Measurements from ENCODE around the gene MRPL11. TPM values are rescaled to one million over a fixed set of nuclear protein-coding genes. Genes with fewer than 3 reads are reported as not detected.
A peak's percentile ranks its signal among the peaks of the same experiment; 100 is the strongest.

The MRPL11 gene
- 10 to 100 TPM; 35.5 to 58.3 (median 39.7) TPM for total RNA-seq

DNA sequence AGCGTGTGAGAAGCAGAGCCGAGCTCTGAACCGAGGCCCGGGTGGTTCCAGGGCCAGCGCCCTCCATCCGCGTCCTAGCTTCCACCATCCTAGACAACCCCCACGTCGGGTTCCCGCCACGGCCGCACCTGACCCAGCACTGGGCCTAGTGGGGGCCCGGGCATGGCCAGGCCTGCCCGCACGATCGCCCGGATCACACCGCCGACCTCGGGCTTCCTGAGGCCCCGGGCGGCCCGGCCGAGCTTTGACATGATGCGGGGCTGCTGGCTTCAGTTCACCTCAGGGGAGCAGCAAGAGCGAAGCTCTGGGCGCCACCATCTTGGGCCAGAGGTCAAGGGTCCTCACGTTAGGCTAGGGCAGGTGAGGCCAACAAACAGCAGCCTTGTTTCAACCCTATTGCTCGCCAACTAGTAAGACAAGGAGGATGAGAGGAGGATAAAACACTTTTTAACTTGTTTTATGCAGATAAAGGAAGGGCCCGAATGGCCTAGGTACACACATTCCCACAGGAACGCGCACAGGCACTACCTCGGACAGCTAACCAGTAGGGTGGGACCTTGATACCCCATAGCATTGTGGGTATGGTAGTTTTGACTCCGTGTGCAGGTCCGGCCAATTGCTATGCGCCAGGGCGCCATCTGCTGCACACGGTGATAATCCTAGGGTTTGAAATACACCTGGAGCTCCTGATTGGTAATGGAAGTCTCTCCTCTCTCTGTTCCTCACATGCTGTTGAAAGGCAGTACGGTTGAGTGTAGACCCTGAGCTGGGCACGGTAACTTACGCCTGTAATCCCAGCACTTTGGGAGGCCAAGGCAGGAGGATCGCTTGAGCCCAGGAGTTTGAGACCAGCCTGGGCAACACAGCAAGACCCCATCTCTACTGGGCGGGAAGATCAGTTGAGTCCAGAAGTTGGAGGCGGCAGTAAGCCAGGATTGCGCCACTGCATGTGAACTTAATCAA is at the start of gene MRPL11:
TSS of gene MRPL11 (minus strand) at position 345 of the 963 bp plus-strand sequence. CDS start at position 251, 94 bp downstream.
- Histone ChIP-seq H3K4me3 (replicated peaks in 1 of 3) (peak within 1 kb of the TSS; percentile 41 to 86 (median 86)), H3K4me1 (peaks cover 4 to 7% of the 10 kb centered on the region in 2 donors), H3K36me3 (peaks cover 6 to 13% of the 10 kb centered on the region in 2 donors), H3K27me3 (no peaks in the 10 kb centered on the region), H3K27ac (peak within 1 kb of the TSS; percentile 56 to 87 (median 83)), H3K9me3 (no peaks in the 10 kb centered on the region)
- 12 to 13% methylated on average over 25 to 27 of the region's 45 CpGs for WGBS, 2 donors
- DNase-seq = peak; percentile 87 to 91
- TF ChIP-seq, protein P1, sequence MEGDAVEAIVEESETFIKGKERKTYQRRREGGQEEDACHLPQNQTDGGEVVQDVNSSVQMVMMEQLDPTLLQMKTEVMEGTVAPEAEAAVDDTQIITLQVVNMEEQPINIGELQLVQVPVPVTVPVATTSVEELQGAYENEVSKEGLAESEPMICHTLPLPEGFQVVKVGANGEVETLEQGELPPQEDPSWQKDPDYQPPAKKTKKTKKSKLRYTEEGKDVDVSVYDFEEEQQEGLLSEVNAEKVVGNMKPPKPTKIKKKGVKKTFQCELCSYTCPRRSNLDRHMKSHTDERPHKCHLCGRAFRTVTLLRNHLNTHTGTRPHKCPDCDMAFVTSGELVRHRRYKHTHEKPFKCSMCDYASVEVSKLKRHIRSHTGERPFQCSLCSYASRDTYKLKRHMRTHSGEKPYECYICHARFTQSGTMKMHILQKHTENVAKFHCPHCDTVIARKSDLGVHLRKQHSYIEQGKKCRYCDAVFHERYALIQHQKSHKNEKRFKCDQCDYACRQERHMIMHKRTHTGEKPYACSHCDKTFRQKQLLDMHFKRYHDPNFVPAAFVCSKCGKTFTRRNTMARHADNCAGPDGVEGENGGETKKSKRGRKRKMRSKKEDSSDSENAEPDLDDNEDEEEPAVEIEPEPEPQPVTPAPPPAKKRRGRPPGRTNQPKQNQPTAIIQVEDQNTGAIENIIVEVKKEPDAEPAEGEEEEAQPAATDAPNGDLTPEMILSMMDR (IDR thresholded peaks at IDR 0.05) = peak in 5 of 6 experiments; percentile 34 to 70 (median 57)
- TF ChIP-seq POLR2A (IDR thresholded peaks at IDR 0.05) = no peak
- intact Hi-C loops (cut with DNase I) = no loop called here

DNA sequence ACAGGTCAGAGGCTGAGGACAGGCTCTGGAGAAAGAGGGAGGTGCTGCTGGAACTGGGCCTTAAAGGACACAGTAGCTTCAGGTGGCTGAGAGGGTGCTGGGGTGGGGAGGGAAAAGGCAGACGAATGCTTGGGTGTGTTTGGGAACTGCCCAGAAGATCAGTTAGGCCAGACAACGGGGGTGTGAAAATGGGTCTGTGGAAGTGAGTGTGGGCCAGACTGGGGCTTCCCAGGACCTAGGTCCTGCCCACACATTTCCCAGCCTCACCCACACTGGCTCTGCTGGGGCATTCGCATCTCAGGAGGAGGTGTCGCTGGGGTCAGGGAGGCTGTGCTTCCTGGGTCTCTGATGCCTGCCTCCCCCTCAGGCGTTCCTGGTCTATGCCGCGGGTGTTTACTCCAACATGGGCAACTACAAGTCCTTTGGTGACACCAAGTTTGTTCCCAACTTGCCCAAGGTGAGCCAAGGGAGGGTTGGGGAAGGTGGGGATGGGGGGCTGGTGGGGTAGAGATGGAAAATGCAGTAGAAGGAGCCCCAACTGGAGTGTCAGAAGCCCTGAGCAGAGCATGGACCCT is 46.2 kb upstream of the MRPL11 start:
- TF ChIP-seq, protein P1 (IDR thresholded peaks at IDR 0.05) = no peak
- no peak for TF ChIP-seq POLR2A (IDR thresholded peaks at IDR 0.05)
- intact Hi-C loops (cut with DNase I) = no loop called here
- DNase-seq = no peak
- H3K4me3 ChIP-seq (replicated peaks in 1 of 3) = no peak overlapping the region
- 79 to 93% methylated on average over 6 to 7 of the region's 7 CpGs for WGBS, 2 donors
- no peaks in the 10 kb centered on the region for H3K27me3 ChIP-seq
- no peak overlapping the region for H3K27ac ChIP-seq
- peaks cover 5 to 13% of the 10 kb centered on the region in 2 donors for H3K36me3 ChIP-seq
- H3K4me1 ChIP-seq = peaks cover 0 to 7% of the 10 kb centered on the region in 2 donors
- H3K9me3 ChIP-seq = no peaks in the 10 kb centered on the region

- H3K9me3 ChIP-seq = no peaks in the 10 kb centered on the region
- no peaks in the 10 kb centered on the region for H3K27me3 ChIP-seq
- peak; percentile 99 for DNase-seq
- peak within 1 kb of the TSS; percentile 52 to 75 (median 69) for H3K4me3 ChIP-seq (replicated peaks in 1 of 3)
- intact Hi-C loops (cut with DNase I) = no loop called here
- peaks cover 5 to 18% of the 10 kb centered on the region in 2 donors for H3K4me1 ChIP-seq
- peak within 1 kb of the TSS; percentile 34 to 92 (median 67) for H3K27ac ChIP-seq
- peak in 1 of 2 donors; percentile 91 for TF ChIP-seq POLR2A (IDR thresholded peaks at IDR 0.05)
- TF ChIP-seq, protein P1 (IDR thresholded peaks at IDR 0.05) = no peak
- no peaks in the 10 kb centered on the region for H3K36me3 ChIP-seq
- 2 to 4% methylated on average over 18 to 28 of the region's 62 CpGs for WGBS, 2 donors
These were observed 41.7 kb upstream of the MRPL11 start, which contains the start of gene DPP3 for GRCh38 chr11:66480117-66480938. Gene DPP3 (plus strand): TSS chr11:66480434. CDS start chr11:66482201, 1,767 bp downstream.

GRCh38 chr11:66479394-66480116 is 40.9 kb upstream of the MRPL11 start:
- H3K9me3 ChIP-seq = no peaks in the 10 kb centered on the region
- peak; percentile 44 to 45 for DNase-seq
- peak overlapping the region; percentile 34 to 92 (median 67) for H3K27ac ChIP-seq
- peaks cover 5 to 18% of the 10 kb centered on the region in 2 donors for H3K4me1 ChIP-seq
- intact Hi-C loops (cut with DNase I) = no loop called here
- H3K36me3 ChIP-seq = peaks cover 0 to 4% of the 10 kb centered on the region in 2 donors
- H3K4me3 ChIP-seq (replicated peaks in 1 of 3) = peak overlapping the region; percentile 16 to 75 (median 69)
- TF ChIP-seq POLR2A (IDR thresholded peaks at IDR 0.05) = no peak
- TF ChIP-seq, protein P1 (IDR thresholded peaks at IDR 0.05) = no peak
- no peaks in the 10 kb centered on the region for H3K27me3 ChIP-seq
- 2 to 9% methylated on average over 10 to 29 of the region's 34 CpGs for WGBS, 2 donors
